Central memory CD4-positive, alpha-beta T cell (primary cell): Measurements from ENCODE around the gene ANKRD11.
A peak's percentile ranks its signal among the peaks of the same experiment; 100 is the strongest.

Experiments
- DNase-seq: peaks from one replicate; pipeline ENCODE4 v3.0.0; 2022

Gene ANKRD11

DNA sequence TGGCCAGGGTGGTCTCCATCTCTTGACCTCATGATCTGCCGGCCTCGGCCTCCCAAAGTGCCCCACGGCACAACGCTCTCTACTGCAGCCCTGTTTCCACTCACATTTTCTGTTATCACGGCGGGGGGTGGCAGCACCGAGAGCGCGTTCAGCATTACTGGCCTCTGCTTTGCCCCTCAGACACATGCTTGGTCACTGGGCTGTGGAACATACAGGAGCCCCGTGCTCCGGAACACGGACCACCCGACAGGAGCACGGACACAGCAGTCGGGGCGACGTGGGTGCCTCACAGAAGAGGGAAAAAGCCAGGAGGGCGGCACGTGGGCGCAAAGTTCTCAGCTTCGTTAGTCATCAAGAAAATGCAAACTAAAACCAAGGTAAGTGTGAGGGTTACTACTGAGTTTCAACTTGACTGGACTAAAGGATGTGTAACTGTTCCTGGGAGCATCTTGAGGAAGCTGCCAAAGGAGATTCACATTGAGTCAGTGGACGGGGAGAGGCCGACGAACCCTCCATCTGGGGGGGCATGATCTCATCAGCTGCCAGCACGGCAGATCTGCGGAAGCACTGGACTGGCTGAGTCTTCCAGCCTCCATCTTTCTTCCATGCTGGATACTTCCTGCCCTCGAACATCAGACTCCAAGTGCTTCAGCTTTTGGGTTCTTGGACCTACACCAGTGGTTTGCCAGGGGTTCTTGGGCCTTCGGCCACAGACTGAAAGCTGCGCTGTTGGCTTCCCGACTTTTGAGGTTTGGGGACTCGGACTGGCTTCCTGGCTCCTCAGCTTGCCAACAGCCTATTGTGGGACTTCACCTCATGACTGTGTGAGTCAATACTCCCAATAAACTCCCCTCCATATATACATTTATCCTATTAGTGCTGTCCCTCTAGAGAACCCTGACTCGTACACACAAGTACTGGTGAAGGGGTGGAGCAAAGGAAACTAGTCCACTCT, 166.0 kb downstream of the ANKRD11 start:
- DNase-seq, result no peak

DNA sequence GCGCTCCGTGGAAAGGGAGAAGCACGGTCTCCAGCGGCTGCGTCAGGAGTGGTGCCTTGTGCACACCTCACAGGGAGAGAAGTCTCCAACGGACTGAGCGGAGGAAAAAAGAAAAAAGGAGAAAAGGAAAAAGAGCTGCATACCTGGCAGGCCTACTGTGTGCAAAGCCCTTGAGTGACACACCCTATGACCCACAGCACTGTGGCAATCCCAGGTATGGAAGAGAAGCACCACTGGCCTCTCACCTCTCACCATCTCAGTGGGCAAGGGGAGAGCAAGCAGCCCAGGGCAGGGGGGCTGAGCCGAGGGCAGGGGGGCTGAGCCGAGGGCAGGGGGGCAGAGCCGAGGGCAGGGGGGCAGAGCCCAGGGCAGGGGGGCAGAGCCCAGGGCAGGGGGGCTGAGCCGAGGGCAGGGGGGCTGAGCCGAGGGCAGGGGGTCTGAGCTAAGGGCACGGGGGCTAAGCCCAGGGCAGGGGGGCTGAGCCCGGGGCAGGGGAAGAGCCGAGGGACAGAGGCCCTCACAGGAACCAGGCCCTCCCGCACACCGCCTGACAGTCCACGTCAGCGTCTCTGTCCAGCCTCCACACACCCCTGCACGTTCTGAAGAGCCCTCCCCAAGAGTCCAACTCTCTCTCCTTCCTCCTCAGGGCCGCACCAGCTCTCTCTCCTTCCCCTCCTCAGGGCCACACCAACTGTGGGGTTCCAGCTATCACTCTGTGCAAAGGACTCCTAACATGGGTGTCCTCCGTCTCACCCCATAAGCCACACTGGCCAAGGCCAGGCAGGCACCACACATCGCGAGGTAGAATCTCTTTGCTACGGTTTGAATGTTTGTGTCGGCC, 167.0 kb downstream of the ANKRD11 start:
- DNase-seq, result no peak

DNA sequence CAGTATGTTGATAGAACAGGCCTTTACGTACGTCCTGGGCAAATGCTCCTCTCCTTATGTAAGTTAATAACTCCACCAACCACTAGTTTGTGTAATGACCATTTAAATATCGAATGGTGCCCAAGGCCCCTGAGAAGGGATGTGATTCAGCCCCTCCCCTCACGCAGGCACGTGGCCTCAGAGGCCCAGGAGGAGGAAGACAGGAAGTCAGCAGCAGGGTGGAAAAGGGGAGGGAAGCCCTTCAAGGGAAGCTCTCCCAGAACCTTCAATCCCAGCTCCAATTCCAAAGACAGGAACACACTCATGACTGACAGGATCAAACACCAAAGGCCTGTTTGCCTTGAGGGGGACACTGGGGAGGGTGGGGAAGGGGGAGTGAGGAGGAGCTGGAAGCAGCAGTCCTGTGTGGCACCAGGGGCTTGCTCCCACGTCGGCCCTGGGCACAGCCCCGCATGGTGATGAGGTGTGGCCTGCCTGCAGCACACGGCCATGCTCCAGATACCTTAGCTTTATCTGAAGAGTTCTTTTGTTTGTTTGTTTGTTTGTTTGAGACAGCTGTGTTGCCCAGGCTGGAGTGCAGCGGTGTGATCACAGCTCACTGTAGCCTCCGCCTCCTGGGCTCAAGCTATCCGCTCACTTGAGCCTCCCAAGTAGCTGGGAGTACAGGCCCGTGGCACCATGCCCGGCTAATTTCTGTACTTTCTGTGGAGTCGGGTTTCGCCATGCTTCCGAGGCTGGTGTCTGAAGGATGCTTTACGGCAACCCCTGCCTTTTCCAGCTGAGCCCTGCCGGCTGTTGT, 167.8 kb downstream of the ANKRD11 start:
- no peak for DNase-seq

DNA sequence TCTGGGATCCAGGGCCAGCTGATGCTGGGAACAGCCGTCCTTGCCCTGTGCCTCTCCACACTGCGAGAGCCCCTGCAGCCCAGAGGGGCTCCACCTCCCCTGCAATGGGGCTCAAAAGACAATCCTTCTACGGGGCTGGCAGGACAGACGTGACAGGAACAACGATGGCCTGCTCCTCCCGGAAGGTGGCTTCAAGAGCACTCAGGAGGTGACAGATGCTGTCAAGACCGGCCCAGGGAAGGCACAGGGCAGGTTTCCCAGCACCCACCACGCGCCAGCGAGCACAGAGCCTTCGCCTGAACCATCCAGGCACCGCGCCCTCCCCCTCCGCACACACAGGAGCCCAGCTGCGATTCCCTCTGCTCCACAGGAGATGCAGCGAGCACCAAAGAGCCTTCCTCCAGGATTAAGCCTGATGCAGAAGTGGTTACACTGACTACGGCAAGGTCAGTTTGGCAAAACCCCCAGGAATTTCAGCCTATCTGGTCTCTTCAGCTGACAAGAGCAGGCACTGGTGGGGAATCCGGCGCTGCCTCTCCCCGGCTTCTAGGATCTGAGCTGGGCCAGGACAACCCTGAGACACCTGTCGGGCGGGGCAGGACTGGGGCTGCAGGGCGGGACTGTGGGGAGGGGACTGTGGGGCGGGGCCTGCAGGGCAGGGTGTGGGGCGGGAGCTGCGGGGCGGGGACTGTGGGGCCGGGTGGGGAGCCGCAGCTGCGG, 169.4 kb downstream of the ANKRD11 start:
- DNase-seq, result no peak

DNA sequence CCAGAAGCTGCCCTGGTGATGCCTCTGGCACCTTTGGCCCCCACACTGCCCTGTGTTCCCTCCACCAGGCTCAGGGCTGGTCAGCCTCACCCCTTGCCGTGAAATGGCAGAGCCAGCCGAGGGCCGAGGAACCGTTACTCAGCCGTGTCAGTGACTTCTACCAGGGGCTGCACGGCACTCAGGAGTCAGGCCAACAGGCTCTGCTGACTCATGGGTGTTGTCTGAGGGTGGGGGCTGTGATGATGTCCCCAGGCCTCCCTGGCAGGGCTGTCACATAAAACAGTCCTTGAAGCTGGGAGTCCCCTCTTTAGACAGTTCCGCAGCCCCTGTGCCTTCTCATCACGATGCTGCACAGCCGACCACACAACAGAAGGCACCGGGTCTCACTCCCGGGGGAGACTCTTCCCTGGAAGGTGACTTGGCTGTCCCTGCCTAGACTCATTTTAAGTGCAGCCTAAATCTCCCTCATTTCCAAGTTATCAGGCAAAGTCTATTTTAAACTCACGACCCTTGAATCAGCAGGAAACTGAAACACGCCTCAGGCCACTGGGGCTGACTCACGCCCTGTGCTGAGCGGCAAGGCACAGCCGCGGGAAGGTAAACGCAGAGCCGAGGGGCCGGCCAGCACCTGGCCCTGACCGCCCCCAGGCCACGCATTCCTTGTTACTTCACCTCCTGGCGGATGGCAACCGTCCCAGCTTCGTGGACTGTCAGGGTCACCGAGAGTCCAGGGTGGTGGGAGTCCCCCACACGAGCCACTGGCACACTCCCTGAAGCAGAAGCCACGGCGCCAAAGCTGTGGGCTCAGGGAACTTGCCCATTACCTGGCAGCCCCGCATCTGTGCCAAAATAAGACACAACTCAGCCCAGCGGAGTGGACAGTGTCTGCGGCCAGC, 170.2 kb downstream of the ANKRD11 start:
- DNase-seq, result no peak

GRCh38 chr16:89319631-89319885, 170.8 kb downstream of the ANKRD11 start:
- DNase-seq, result no peak

DNA sequence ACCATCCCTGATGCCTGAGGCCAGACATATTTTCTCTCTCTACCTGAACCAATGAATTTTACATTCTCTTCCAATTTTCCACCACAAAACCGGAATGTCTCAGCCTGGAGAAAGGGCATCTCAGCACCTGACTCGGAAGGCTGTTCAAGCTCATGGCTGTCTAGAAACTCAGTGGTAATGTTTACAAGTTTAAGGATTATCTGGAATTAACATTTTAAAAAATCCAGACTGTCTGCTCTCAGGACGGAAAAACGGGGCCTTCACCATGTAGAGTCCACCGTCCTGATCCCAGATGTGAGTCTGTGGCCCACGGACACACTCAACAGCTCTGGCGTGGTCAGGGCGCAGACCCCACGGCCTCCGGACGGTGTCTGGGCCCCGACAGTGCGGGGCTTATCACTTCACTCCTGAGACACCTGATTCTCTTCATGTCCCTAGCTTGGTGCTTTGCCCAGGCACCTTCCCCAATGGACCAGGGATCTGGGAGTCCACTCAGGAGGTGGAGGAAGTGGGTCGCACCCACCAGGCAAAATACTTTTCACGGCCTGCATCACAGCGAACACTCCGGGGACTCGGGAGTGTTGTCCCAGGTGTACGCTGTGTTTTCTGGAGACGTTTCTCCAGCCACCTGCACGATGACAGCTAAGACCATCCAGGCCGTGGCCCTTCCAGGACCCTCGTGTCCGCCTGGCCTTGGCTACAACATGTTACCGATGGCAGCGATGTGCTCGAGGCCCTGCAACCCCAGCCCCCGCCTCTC, 171.3 kb downstream of the ANKRD11 start:
- DNase-seq, result no peak

DNA sequence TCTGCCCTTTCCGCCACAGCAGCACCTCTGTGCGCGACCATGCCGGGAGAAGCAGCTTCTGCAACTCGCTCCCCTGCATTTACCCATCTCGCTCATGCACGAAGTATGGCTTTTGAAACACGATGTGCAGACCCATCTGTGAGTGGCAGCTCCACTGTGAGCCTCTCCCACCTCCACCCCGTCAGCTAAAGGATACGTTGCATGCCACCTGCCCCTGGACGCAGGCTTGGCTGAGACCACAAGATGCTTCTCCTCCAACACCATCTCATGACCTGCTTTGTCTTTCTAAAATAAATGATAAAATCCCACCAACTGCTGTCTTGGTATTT, 172.0 kb downstream of the ANKRD11 start:
- DNase-seq, result no peak

DNA sequence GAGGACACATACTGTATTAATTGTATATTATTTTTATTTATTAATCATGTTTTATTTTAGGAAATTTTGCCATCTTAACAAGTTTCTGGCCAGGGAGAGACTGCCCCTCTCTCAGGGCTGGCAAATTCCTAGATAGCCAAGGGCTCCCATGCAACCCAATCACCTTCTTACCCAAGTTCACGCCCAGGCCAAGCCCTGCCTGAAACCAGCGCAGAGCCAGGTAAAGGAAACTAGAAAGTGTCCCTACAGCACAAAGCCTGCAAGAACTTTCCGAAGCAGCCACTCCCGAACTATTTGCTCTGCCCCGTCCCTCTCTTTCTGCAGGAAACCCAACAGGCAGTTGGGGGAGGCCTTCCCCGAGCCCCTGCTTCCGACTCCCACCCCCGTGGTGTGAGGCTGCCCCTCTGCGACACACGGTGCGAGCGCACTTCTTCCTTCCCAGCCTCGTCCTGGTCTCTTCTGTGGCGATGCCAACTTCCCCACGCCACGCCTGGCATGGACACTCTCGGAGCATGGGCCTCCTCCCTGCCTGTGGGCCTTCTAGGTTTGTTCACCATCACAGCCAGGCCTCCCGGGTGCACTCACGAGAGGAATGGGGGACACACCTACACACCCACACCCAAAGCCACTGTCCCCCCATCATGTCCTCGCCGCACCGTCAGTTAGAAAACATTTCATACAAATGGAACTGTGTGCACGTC, 172.5 kb downstream of the ANKRD11 start:
- no peak for DNase-seq

- DNase-seq, result no peak
Measured at GRCh38 chr16:89317101-89317671, 173.2 kb downstream of the ANKRD11 start.

DNA sequence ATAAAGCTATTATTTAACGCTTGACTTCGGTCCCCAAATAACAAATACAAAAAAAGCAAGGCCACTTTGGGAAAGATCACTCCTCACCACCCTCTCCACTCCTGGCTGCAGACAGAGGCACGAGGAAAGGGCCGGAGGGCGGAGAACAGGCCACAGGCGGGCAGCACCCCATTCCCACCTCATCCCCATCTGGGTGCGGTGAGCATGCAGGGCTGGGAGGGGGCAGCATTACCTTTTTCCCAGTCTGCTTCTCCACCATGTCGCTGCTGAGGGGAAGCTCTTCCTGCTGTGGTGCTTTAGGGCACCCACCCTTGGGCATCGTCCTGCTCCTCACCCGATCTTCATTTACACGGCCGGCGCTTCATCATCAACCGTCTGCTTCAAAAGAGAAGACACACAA, 173.7 kb downstream of the ANKRD11 start:
- DNase-seq, result no peak

GRCh38 chr16:89315791-89316581, 174.4 kb downstream of the ANKRD11 start:
- DNase-seq, result peak; percentile 87

GRCh38 chr16:89315271-89315670, 175.1 kb downstream of the ANKRD11 start:
- DNase-seq, result no peak

GRCh38 chr16:89314854-89315253, 175.5 kb downstream of the ANKRD11 start:
- DNase-seq, result no peak

DNA sequence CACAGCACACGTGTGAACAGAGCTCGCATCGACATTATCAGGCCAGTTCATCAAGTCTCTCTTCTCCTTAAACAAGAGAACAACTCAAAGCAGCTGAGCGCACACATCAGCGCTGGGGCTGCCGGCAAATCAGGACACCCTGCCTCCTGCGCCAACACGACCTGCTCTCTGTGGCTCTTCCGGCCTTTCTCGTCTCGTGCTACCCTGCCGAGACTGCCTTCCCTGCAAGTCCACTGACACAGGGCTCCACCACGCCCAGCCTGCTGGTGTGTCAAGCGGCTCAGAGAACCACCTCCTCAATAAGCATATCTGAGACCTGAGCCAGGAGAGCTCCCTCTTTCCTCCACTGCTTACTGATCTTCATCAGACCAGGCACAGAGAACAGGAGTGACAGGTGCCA, 176.0 kb downstream of the ANKRD11 start:
- DNase-seq, result peak; percentile 63

DNA sequence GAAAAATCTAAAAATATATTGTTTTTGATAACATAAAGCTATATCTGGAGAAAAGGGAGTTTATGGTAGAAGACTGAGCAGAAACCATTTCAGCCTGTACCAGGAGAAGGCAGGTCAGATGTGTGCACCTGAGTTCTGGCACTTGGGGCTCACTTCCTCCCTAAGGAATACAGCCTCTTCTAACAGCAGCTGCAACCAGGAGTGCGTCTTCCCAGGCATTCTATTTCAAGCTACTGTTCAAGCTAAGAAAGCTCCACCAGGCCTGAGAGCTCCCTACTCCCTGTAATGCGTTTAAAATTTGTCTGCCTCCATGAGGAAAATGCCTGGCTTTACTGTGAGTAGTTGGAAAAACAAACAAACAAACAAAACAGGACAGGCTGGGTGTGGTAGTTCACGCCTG, 176.8 kb downstream of the ANKRD11 start:
- no peak for DNase-seq

- DNase-seq, result no peak
Measured at GRCh38 chr16:89312598-89313299, 177.6 kb downstream of the ANKRD11 start.

- no peak for DNase-seq
Measured at GRCh38 chr16:89312194-89312593, 178.2 kb downstream of the ANKRD11 start.
